Osteoblast (primary cell): ENCODE measurements around the gene KNDC1. TPM values are rescaled to one million over a fixed set of nuclear protein-coding genes. Genes with fewer than 3 reads are reported as not detected.

Experiments used
- DNase-seq: peaks from one replicate; pipeline ENCODE4 v3.0.0; 2011; ENCODE audit warnings: low spot score, mixed read lengths; ENCODE audit not compliant: insufficient read length; ENCODE audit errors: missing footprints
- H2AFZ ChIP-seq: 2 replicates; pipeline ENCODE4 v1.6.0; 2011; ENCODE audit warnings: mild to moderate bottlenecking, low read length
- H3K27ac ChIP-seq: 2 replicates; pipeline ENCODE4 v1.5.1; 2011; ENCODE audit warnings: mild to moderate bottlenecking, low read depth, low read length, moderate library complexity
- H3K27me3 ChIP-seq: 2 replicates; pipeline ENCODE4 v1.6.0; 2012; ENCODE audit warnings: mild to moderate bottlenecking, control low read depth, inconsistent platforms, low read length, moderate library complexity; ENCODE audit not compliant: insufficient read depth
- H3K36me3 ChIP-seq: 2 replicates; pipeline ENCODE4 v1.5.1; 2011; ENCODE audit warnings: mild to moderate bottlenecking, low read length, control low read depth, moderate library complexity; ENCODE audit not compliant: insufficient read depth
- H3K4me1 ChIP-seq: 2 replicates; pipeline ENCODE4 v1.5.1; 2011; ENCODE audit warnings: mild to moderate bottlenecking, low read length, control low read depth, moderate library complexity; ENCODE audit not compliant: insufficient read depth
- H3K4me2 ChIP-seq: 2 replicates; pipeline ENCODE4 v1.6.0; 2011; ENCODE audit warnings: mild to moderate bottlenecking, low read length; ENCODE audit not compliant: insufficient read depth
- H3K4me3 ChIP-seq: fragments of 200-600 bp; sonication (generic); 3 replicates; pipeline ENCODE4 v1.5.1; 2012; ENCODE audit warnings: mild to moderate bottlenecking, low read length, inconsistent platforms; ENCODE audit not compliant: insufficient read depth
- H3K79me2 ChIP-seq: 2 replicates; pipeline ENCODE4 v1.6.0; 2012; ENCODE audit warnings: mild to moderate bottlenecking, low read length, control low read depth, inconsistent platforms; ENCODE audit not compliant: insufficient read depth
- H3K9me3 ChIP-seq: 2 replicates; pipeline ENCODE4 v1.5.1; 2011; ENCODE audit warnings: low read depth, low read length, control low read depth
- H4K20me1 ChIP-seq: 2 replicates; pipeline ENCODE4 v1.6.0; 2012; ENCODE audit warnings: mild to moderate bottlenecking, low read length, control low read depth; ENCODE audit not compliant: insufficient read depth
- total RNA-seq: library from RNA; depleted of rRNA; stranded (reverse); fragments of >200 nt; gene quantifications from 2 replicates; pipeline ENCODE4 v1.2.3, GENCODE V29; 2012
- TF ChIP-seq, protein P1 (sequence below): IDR thresholded peaks from 2 replicates; pipeline ENCODE4 v1.5.1; 2011; ENCODE audit warnings: mild to moderate bottlenecking, low read depth, low read length, moderate library complexity; ENCODE audit errors: extremely low read depth

The KNDC1 gene
- total RNA-seq, 1 donor: not detected

DNA sequence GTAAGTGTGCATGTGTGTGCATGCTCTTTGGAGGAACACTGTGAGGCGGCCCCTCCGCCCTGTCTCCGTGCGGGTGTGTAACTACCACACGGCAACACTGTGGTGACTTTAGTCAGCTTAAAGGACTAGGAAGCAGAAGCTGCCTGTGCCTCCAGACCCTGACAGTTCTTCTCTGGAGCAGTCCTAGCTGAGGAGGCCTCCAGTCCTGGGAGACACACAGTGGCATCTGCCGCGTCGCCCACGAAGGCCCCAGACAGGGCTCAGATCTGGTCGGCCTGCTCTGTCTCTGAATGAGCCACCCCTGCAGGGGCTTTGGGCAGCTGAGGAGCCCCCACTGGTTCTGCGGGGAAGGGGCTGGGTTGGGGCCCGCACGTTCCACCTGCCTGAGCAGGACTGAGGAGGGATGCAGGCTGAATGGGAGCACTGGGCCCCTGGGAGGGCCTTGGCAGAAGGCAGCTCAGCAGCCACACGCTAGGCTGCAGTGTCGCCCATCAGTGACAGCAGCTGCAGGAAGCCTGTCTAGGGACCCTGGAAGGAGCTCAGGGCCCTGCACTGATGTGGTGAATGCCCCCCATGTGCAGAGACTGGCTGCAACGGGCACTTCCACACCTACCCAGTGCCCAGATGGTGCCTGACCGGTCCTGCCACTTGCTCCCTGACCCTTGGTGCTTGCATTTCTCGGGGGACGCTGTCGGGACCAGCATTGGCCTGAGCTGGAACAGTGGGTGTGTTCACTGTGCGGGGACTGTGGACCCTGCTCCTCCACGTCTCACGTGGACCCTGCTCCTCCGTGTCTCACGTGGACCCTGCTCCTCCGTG lies 27.3 kb upstream of the KNDC1 start:
- DNase-seq: peak; percentile 90
- Histone ChIP-seq H3K36me3 (no peaks in the 10 kb centered on the region), H4K20me1 (no peaks in the 10 kb centered on the region), H3K9me3 (no peaks in the 10 kb centered on the region), H3K79me2 (no peaks in the 10 kb centered on the region), H3K27ac (no peak overlapping the region), H3K27me3 (no peaks in the 10 kb centered on the region), H3K4me2 (no peak overlapping the region), H3K4me1 (no peaks in the 10 kb centered on the region), H3K4me3 (no peak overlapping the region), H2AFZ (no peak overlapping the region)
- TF ChIP-seq, protein P1, sequence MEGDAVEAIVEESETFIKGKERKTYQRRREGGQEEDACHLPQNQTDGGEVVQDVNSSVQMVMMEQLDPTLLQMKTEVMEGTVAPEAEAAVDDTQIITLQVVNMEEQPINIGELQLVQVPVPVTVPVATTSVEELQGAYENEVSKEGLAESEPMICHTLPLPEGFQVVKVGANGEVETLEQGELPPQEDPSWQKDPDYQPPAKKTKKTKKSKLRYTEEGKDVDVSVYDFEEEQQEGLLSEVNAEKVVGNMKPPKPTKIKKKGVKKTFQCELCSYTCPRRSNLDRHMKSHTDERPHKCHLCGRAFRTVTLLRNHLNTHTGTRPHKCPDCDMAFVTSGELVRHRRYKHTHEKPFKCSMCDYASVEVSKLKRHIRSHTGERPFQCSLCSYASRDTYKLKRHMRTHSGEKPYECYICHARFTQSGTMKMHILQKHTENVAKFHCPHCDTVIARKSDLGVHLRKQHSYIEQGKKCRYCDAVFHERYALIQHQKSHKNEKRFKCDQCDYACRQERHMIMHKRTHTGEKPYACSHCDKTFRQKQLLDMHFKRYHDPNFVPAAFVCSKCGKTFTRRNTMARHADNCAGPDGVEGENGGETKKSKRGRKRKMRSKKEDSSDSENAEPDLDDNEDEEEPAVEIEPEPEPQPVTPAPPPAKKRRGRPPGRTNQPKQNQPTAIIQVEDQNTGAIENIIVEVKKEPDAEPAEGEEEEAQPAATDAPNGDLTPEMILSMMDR: no peak

DNA sequence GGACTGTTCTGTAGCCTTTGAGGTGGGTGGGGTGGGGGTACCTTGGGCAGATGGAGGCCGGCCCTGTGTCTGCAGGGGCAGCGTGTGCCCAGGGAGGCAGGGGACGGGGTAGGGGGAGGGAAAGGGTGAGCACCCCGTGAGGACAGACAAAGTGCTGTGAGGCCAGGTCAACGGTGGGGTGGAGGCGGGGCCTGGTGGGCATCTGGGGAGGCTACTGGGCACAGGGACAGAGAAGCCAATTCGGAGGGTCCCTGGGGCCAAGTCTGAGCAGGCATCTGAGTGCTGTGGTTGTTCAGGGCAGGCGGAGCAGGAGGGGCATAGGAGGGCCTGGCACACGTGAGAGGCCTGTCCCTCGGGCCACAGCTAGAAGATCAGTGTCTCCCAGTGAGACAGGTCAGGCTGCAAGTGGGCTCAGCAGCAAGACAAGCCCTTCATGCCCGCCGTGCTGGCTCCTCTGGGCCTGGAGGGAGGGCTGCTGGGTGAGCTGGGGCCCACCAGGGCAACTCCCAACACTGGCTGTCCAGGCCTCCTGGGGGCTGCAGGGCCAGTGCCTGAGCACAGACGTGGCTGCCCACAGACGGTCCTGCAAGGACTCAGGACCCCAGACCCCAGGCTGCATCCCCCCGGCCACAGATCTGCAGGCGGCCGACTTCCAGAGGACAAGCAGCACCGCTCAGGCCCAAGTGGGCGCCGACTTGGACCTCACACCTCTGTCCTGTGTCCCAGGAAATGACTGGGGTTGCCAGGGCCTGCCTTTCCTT lies 26.4 kb upstream of the KNDC1 start:
- Histone ChIP-seq H3K4me3 (no peak overlapping the region), H3K27me3 (no peaks in the 10 kb centered on the region), H3K4me1 (no peaks in the 10 kb centered on the region), H2AFZ (no peak overlapping the region), H3K27ac (no peak overlapping the region), H3K4me2 (no peak overlapping the region), H4K20me1 (no peaks in the 10 kb centered on the region), H3K79me2 (no peaks in the 10 kb centered on the region), H3K9me3 (no peaks in the 10 kb centered on the region), H3K36me3 (no peaks in the 10 kb centered on the region)
- TF ChIP-seq, protein P1: no peak
- peak; percentile 80 for DNase-seq

DNA sequence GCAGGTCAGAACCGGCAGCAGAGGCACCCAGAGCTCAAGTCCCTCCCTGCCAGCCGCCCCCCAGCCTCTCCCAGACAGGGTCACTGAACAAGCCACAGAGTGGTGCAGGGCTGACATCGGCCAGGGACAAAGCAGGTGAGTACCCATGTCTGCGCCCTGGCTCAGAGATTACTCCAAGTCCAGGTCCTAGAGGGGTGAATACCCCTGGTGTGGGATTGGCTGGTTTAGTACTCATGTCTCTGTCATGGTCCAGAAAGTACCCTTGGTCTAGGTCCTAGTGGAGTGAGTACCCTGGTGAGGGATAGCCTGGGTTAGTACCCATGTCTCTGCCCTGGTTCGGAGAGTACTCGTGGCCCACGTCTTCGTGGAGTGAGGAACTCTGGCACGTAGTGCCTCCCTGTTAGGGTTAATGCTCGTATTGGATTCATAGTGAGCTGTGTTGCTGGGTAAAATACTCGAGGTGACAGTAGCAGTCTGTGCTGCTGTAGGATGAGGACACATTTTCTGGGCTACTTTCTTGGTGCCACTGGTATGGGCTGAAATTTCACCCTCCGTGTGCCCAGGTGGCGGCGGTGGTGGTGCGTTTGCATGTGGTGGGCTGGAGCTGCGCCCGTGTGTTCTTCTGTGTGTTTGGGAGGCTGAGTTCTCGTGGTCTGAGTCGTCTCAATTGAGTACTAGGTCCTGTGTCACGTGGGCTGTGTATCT lies 25.5 kb upstream of the KNDC1 start:
- Histone ChIP-seq H3K79me2 (no peaks in the 10 kb centered on the region), H2AFZ (no peak overlapping the region), H3K27ac (no peak overlapping the region), H3K36me3 (no peaks in the 10 kb centered on the region), H3K4me3 (no peak overlapping the region), H3K4me1 (no peaks in the 10 kb centered on the region), H4K20me1 (no peaks in the 10 kb centered on the region), H3K27me3 (no peaks in the 10 kb centered on the region), H3K9me3 (no peaks in the 10 kb centered on the region), H3K4me2 (no peak overlapping the region)
- TF ChIP-seq, protein P1: no peak
- DNase-seq: peak; percentile 79
